Thymus (tissue), 11 donors: ENCODE data around the gene TRIM46. TPM values are rescaled to one million over a fixed set of nuclear protein-coding genes. Genes with fewer than 3 reads are reported as not detected.

Experiments used
- DNase-seq, 9 donors: peaks; one replicate each; pipeline ENCODE4 v3.0.0-alpha.2; 2013; ENCODE audit warnings: low spot score in 9 of 9, low read depth in 6 of 9, missing footprints in 1 of 9
- H3K27ac ChIP-seq, 2 donors: one replicate each; pipeline ENCODE4 v1.5.1; 2013; ENCODE audit warnings: control low read depth in 1 of 2, low read depth in 1 of 2, low read length in 1 of 2, mild to moderate bottlenecking in 1 of 2, moderate library complexity in 1 of 2
- H3K27me3 ChIP-seq, 2 donors: one replicate each; pipeline ENCODE4 v1.5.1; 2013; ENCODE audit warnings: low read length in 1 of 2; ENCODE audit not compliant: control insufficient read depth in 2 of 2, insufficient read depth in 1 of 2
- H3K36me3 ChIP-seq, 2 donors: one replicate each; pipeline ENCODE4 v1.5.1; 2013; ENCODE audit warnings: low read length in 1 of 2, mild to moderate bottlenecking in 1 of 2, moderate library complexity in 1 of 2; ENCODE audit not compliant: control insufficient read depth in 2 of 2, insufficient read depth in 2 of 2
- H3K4me1 ChIP-seq, 2 donors: one replicate each; pipeline ENCODE4 v1.5.1; 2013; ENCODE audit warnings: low read length in 2 of 2; ENCODE audit not compliant: control insufficient read depth in 2 of 2, insufficient read depth in 2 of 2
- H3K4me3 ChIP-seq, 2 donors: one replicate each; pipeline ENCODE4 v1.5.1; 2013; ENCODE audit warnings: low read length in 2 of 2, control low read depth in 1 of 2, mild to moderate bottlenecking in 1 of 2
- H3K9me3 ChIP-seq, 2 donors: one replicate each; pipeline ENCODE4 v1.5.1; 2013; ENCODE audit warnings: low read length in 1 of 2, mild to moderate bottlenecking in 1 of 2; ENCODE audit not compliant: control insufficient read depth in 2 of 2, insufficient read depth in 1 of 2
- WGBS: extraction: QIAGEN DNeasy Blood & Tissue Kit; methylation state at CpG from one replicate; pipeline ENCODE4 v1.1.7; 2013; 5-methylcytosine and 5-hydroxymethylcytosine counted together
- polyA plus RNA-seq: library from polyadenylated mRNA; stranded (reverse); fragments of 200-250 nt; gene quantifications from one replicate; pipeline ENCODE4 v1.2.3, GENCODE V29; 2013
- total RNA-seq: library from RNA; stranded (reverse); fragments of 120-200 nt; gene quantifications from one replicate; pipeline ENCODE4 v1.2.4, GENCODE V29; 2013
- donor health status: healthy.

The TRIM46 gene
- total and polyA plus RNA-seq, 2 donors, result 1.9 to 4.3 TPM

DNA sequence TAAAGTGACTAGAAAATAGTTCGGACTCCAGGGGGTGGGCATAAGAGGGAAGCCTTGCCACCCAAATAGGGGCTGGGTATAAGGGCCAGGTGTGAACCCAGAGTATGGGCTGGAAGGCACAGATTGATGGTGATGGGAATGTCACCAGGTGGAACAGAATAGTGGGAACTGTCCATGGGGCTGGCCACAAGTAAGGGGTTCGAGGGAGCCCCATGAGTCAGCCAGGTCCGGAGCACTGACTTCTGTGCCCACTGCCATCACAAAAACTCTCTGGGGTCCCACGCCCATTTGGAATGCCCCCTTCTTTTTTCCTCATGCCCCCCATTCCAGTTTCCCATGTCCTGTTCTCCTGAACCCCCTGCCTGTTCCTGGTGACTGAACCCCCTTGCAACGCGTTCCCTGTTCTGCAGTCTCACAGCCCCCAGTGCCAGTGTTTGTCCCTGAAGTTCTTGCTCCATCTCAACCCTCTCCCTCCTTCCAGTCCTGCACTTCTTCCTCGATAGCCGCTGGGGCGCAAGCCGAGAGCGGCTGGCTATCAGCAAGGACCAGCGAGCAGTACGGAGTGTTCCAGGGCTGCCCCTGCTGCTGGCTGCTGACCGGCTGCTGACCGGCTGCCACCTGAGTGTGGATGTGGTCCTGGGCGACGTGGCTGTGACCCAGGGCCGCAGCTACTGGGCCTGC lies 7.9 kb downstream of the TRIM46 start:
- 98% methylated on average over 18 of the region's 18 CpGs for WGBS
- no peak for DNase-seq

GRCh38 chr1:155182052-155182550 lies 8.5 kb downstream of the TRIM46 start:
- Histone ChIP-seq H3K27ac (no peak overlapping the region), H3K36me3 (peaks cover 22 to 33% of the 10 kb centered on the region in 2 donors), H3K4me1 (peaks cover 0 to under 1% of the 10 kb centered on the region in 2 donors), H3K4me3 (no peak overlapping the region), H3K27me3 (no peaks in the 10 kb centered on the region), H3K9me3 (peaks cover 0 to 4% of the 10 kb centered on the region in 2 donors)
- WGBS, result over 99% methylated on average over 7 of the region's 7 CpGs
- no peak for DNase-seq

More for the DNA sequence above, 7.9 kb downstream of the TRIM46 start:
- Histone ChIP-seq H3K9me3 (peaks cover 0 to 6% of the 10 kb centered on the region in 2 donors), H3K4me1 (peaks cover 3 to 7% of the 10 kb centered on the region in 2 donors), H3K27ac (no peak overlapping the region), H3K27me3 (no peaks in the 10 kb centered on the region), H3K36me3 (peaks cover 26 to 37% of the 10 kb centered on the region in 2 donors), H3K4me3 (no peak overlapping the region)

GRCh38 chr1:155183775-155184221 lies 10.1 kb downstream of the TRIM46 start:
- 97% methylated on average over 20 of the region's 20 CpGs for WGBS
- no peak for DNase-seq
- Histone ChIP-seq H3K27ac (no peak overlapping the region), H3K9me3 (no peaks in the 10 kb centered on the region), H3K4me3 (no peak overlapping the region), H3K36me3 (peaks cover 11 to 17% of the 10 kb centered on the region in 2 donors), H3K27me3 (no peaks in the 10 kb centered on the region), H3K4me1 (no peaks in the 10 kb centered on the region)

- WGBS, result 96% methylated on average over 4 of the region's 4 CpGs
- no peaks in the 10 kb centered on the region for H3K27me3 ChIP-seq
- H3K27ac ChIP-seq, result no peak overlapping the region
- H3K4me3 ChIP-seq, result no peak overlapping the region
- H3K36me3 ChIP-seq, result peaks cover 6 to 11% of the 10 kb centered on the region in 2 donors
- H3K9me3 ChIP-seq, result no peaks in the 10 kb centered on the region
- H3K4me1 ChIP-seq, result no peaks in the 10 kb centered on the region
- DNase-seq, result no peak
Measured at GRCh38 chr1:155184351-155184811, 10.7 kb downstream of the TRIM46 start.

DNA sequence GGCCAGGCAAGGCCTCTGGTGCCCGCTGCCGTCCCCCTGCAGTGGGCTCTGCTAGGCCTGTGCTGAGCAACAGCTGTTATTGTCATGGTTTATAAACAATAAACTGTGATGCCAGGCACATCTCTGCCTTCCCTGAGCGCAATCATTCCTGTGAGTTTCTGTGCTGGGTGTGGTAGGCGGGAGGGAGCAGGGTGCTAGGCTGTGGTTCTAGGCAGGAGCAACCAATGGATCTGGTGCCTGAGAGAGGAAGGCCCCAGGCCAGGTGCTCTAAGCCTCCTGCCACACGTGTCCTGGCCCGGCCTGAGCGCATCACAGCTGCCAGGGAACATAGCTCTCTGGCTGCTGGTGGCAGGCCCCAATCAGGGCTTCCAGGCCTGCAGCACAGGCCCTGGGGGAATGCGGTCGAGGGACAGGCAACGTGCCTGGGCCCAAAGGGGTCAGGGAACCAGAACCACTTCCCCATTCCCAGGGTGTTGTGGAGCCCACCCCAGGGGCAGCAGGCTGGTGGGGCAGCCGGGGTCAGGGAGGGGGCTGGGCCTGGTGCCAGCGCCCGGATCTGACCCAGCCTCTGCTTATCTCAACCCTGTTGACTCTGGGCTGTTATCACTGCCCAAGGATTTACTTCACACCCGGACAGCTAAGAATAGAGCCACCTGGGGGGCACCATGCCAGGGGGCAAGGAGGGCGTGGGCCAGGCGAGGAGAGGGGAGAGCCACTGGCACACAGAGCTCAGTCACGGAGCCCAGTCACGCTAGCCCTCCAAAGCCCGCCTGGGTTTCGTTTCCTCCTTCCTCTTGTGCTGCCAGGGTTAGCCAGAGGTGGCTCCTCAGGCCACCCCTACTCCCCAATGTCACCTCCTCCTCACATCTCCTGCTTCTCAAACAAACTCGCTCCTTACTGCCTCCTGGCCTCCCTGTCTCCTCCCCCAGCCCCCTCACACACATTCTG lies 11.5 kb downstream of the TRIM46 start:
- Histone ChIP-seq H3K4me1 (no peaks in the 10 kb centered on the region), H3K4me3 (no peak overlapping the region)

GRCh38 chr1:155185783-155186066 lies 12.1 kb downstream of the TRIM46 start:
- H3K36me3 ChIP-seq, result peaks cover 0 to 5% of the 10 kb centered on the region in 2 donors
- H3K27me3 ChIP-seq, result no peaks in the 10 kb centered on the region
- 89% methylated on average over 6 of the region's 6 CpGs for WGBS
- no peak overlapping the region for H3K4me3 ChIP-seq
- DNase-seq, result no peak
- no peak overlapping the region for H3K27ac ChIP-seq
- H3K4me1 ChIP-seq, result no peaks in the 10 kb centered on the region
- no peaks in the 10 kb centered on the region for H3K9me3 ChIP-seq

More for the DNA sequence above, 11.5 kb downstream of the TRIM46 start:
- peaks cover 0 to 5% of the 10 kb centered on the region in 2 donors for H3K36me3 ChIP-seq
- H3K27me3 ChIP-seq, result no peaks in the 10 kb centered on the region
- no peak overlapping the region for H3K27ac ChIP-seq
- DNase-seq, result no peak
- H3K9me3 ChIP-seq, result no peaks in the 10 kb centered on the region
- 89% methylated on average over 21 of the region's 21 CpGs for WGBS

DNA sequence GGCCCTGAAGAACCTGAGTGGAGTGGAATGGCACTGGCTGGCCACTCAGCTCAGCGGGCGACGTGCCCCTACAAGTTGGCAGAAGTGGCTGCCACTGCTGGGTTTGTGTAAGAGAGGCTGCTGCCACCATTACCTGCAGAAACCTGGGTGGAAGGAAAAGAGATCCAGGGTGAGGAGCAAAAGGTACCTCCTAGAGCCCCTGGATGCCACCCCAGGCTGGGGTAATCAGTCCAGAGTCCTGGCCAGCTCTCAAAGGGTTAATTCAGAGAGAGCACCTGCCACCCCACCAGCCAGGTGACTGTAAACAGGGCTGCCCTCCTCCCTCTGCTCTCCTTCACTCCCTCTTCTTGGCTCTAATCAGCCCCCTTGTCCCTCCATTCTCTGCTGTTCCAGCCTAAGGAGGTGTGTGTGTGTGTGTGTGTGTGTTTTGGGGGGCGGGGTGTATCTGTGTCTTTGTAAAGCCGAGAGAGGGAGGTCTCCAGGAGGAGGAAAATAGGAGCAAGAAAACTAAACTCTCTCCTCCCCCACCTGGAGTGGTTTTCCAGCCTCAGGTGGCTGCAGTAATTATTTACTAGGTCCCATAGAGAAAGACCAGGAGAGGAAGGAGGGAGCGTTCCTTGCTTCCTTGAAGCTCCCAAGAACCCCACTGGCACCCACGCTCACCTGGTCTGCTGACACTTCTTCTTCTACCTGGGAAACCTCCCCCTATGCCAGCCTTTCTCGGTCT lies 12.6 kb downstream of the TRIM46 start:
- H3K36me3 ChIP-seq, result peaks cover 0 to 5% of the 10 kb centered on the region in 2 donors
- no peaks in the 10 kb centered on the region for H3K4me1 ChIP-seq
- H3K27ac ChIP-seq, result no peak overlapping the region
- H3K27me3 ChIP-seq, result no peaks in the 10 kb centered on the region
- DNase-seq, result no peak
- H3K4me3 ChIP-seq, result no peak overlapping the region
- WGBS, result 91% methylated on average over 8 of the region's 8 CpGs
- H3K9me3 ChIP-seq, result no peaks in the 10 kb centered on the region

DNA sequence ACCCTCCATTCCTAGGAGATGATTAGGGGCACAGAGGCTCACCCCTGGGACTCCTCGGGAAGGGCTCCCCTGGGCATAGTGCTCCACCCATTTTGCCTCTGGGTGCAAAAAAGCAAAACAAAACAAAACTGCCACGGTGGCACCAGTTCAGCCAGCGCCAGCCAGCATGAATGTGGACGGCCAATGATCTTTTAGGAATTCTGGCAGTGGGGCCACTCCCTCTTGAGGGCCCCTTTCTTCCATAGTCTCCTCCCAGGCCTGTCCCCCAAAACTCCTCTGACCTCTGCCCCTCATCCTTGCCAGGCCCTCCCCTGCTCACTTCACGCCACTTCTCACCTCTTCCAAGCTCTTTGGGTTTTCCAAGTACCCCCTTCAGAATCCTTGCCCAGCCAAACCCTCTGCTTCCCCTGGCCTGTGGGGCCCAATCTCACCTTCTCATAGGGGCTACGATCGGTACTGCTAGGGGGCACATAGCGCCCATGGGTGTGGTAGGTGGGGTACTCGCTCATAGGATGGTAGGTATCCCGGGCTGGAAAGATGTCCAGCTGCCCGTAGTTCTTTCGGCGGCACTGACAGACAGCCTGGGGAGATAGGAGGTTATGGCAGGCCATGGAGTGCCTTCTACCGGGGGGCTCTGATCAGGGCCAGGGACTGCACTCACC lies 13.3 kb downstream of the TRIM46 start:
- H3K36me3 ChIP-seq, result peaks cover 0 to 5% of the 10 kb centered on the region in 2 donors
- no peaks in the 10 kb centered on the region for H3K4me1 ChIP-seq
- H3K27ac ChIP-seq, result no peak overlapping the region
- H3K27me3 ChIP-seq, result no peaks in the 10 kb centered on the region
- DNase-seq, result no peak
- no peaks in the 10 kb centered on the region for H3K9me3 ChIP-seq
- WGBS, result 92% methylated on average over 14 of the region's 14 CpGs
- no peak overlapping the region for H3K4me3 ChIP-seq
